ENCODE results near the gene COL15A1.

DNA sequence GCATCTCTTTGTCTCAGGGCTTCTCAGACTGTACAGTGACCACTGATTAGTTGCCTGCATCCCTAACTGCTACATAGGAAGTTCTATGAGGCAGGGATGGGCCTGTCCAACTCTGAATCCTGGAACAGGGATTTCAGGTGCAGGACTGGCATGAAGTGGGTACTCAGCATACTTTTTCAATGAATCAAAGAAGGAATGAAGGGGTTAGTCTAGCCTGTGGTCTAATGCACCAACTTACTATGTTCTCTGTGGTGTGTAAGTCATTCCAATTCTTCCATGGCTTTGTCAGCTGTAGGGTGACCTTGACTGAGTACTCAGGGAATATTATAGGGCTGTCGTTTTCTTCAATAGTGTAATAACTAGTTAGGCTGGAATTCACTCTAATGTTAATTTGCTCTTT lies 8.3 kb downstream of the COL15A1 start:
- TF ChIP-seq, protein P1, sequence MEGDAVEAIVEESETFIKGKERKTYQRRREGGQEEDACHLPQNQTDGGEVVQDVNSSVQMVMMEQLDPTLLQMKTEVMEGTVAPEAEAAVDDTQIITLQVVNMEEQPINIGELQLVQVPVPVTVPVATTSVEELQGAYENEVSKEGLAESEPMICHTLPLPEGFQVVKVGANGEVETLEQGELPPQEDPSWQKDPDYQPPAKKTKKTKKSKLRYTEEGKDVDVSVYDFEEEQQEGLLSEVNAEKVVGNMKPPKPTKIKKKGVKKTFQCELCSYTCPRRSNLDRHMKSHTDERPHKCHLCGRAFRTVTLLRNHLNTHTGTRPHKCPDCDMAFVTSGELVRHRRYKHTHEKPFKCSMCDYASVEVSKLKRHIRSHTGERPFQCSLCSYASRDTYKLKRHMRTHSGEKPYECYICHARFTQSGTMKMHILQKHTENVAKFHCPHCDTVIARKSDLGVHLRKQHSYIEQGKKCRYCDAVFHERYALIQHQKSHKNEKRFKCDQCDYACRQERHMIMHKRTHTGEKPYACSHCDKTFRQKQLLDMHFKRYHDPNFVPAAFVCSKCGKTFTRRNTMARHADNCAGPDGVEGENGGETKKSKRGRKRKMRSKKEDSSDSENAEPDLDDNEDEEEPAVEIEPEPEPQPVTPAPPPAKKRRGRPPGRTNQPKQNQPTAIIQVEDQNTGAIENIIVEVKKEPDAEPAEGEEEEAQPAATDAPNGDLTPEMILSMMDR (IDR thresholded peaks at IDR 0.05; ENCODE audit: control extremely low read depth in 1 of 3, insufficient read depth in 1 of 3, low read depth in 1 of 3, low read length in 3 of 3), result no peak
- no peak for TF ChIP-seq JUND (IDR thresholded peaks at IDR 0.05; ENCODE audit: low read length)
- TF ChIP-seq RNF2 (IDR thresholded peaks at IDR 0.05; ENCODE audit: borderline replicate concordance, low read depth, low read length, missing control alignments, poor library complexity, severe bottlenecking), result no peak
- TF ChIP-seq RXRA (IDR thresholded peaks at IDR 0.05; ENCODE audit: insufficient read depth, low read depth, low read length), result no peak

Measured in H1 (cell line).